Gastrocnemius medialis (tissue), 4 donors: Measurements from ENCODE around the gene CAMK1G.

Source experiments
- CTCF ChIP-seq, 5 experiments: fragments of 450-650 bp in 3 of 5; fragments of 200-600 bp in 2 of 5; sonication (generic) in 2 of 5; IDR thresholded peaks in 4 of 5; conservative IDR thresholded peaks in 1 of 5; 1 replicate in 4 of 5; 2 replicates in 1 of 5; pipeline ENCODE4 v1.5.1; 2016 to 2019; ENCODE audit warnings: antibody characterized with exemption in 5 of 5, mild to moderate bottlenecking in 3 of 5, moderate library complexity in 3 of 5
- POLR2A ChIP-seq, 2 donors: fragments of 450-650 bp; IDR thresholded peaks; one replicate each; pipeline ENCODE4 v1.6.1; 2017; ENCODE audit warnings: antibody characterized with exemption in 2 of 2, mild to moderate bottlenecking in 2 of 2, moderate library complexity in 2 of 2

GRCh38 chr1:209645574-209646452, 62.3 kb downstream of the CAMK1G start:
- TF ChIP-seq POLR2A (IDR thresholded peaks at IDR 0.05) (no peak), CTCF (IDR thresholded peaks at IDR 0.05 in 4 of 5, conservative IDR thresholded peaks at IDR 0.05 in 1 of 5) (no peak)
